SK-N-SH (cell line): Measurements from ENCODE around the gene RANBP9. TPM values are rescaled to one million over a fixed set of nuclear protein-coding genes. Genes with fewer than 3 reads are reported as not detected.

ENCODE experiments used
- CTCF ChIA-PET: fragments of 300-600, 350-600 bp; formaldehyde crosslinking; extraction: SDS; loops from one replicate; lab custom pipeline; 2021; lab: Yijun Ruan, JAX
- POLR2A ChIA-PET: fragments of 350-600 bp; sonication (Branson Sonifier 250); formaldehyde crosslinking; extraction: SDS; loops from one replicate; lab custom pipeline; 2020; ENCODE audit warnings: antibody characterized with exemption, inconsistent platforms; lab: Yijun Ruan, JAX
- DNase-seq: peaks from one replicate; pipeline ENCODE4 v3.0.0; 2012
- H2AFZ ChIP-seq: fragments of 200-600 bp; sonication (generic); 2 replicates; pipeline ENCODE4 v1.8.1; 2016; ENCODE audit warnings: antibody characterized with exemption, mild to moderate bottlenecking, low read depth
- H3F3A ChIP-seq: fragments of 200-600 bp; sonication (generic); replicated peaks from 2 replicates; pipeline ENCODE3; 2016; ENCODE audit warnings: antibody characterized with exemption, mild to moderate bottlenecking; ENCODE audit not compliant: insufficient read depth
- H3K27ac ChIP-seq, 2 experiments: fragments of 200-500 bp in 1 of 2; fragments of 200-600 bp in 1 of 2; sonication (Bioruptor generic) in 1 of 2; sonication (generic), shearing (Covaris generic) in 1 of 2; 2 replicates each; pipeline versions ENCODE4 v1.5.1 to v1.6.1; 2014 to 2016; ENCODE audit warnings: low read depth in 2 of 2, inconsistent platforms in 1 of 2, low read length in 1 of 2, mild to moderate bottlenecking in 1 of 2, mixed read lengths in 1 of 2
- H3K27me3 ChIP-seq: fragments of 200-600 bp; sonication (generic), shearing (Covaris generic); 2 replicates; pipeline ENCODE4 v1.6.1; 2016; ENCODE audit warnings: mixed run types; ENCODE audit not compliant: insufficient read depth
- H3K36me3 ChIP-seq, 2 experiments: fragments of 200-500 bp in 1 of 2; fragments of 200-600 bp in 1 of 2; sonication (Bioruptor generic) in 1 of 2; sonication (generic) in 1 of 2; replicated peaks in 1 of 2; 2 replicates each; pipeline versions ENCODE3 to v1.5.1; 2014 to 2016; ENCODE audit warnings: low read length in 1 of 2, mild to moderate bottlenecking in 1 of 2; ENCODE audit not compliant: insufficient read depth in 2 of 2, control insufficient read depth in 1 of 2
- H3K4me1 ChIP-seq, 2 experiments: fragments of 200-500 bp in 1 of 2; fragments of 200-600 bp in 1 of 2; sonication (Bioruptor generic) in 1 of 2; sonication (generic), shearing (Covaris generic) in 1 of 2; 2 replicates each; pipeline versions ENCODE4 v1.5.1 to v1.6.1; 2014 to 2016; ENCODE audit warnings: low read depth in 1 of 2, low read length in 1 of 2, mixed run types in 1 of 2; ENCODE audit not compliant: insufficient read depth in 2 of 2, control insufficient read depth in 1 of 2
- H3K4me2 ChIP-seq: fragments of 200-600 bp; sonication (generic), shearing (Covaris generic); 2 replicates; pipeline ENCODE4 v1.6.1; 2017; ENCODE audit warnings: mixed run types
- H3K4me3 ChIP-seq, 2 experiments: fragments of 200-500 bp in 1 of 2; fragments of 200-600 bp in 1 of 2; sonication (Bioruptor generic) in 1 of 2; sonication (generic), shearing (Covaris generic) in 1 of 2; 2 replicates each; pipeline versions ENCODE4 v1.5.1 to v1.8.1; 2014 to 2016; ENCODE audit warnings: low read depth in 2 of 2, inconsistent platforms in 1 of 2, low read length in 1 of 2, mild to moderate bottlenecking in 1 of 2, mixed read lengths in 1 of 2, moderate library complexity in 1 of 2
- H3K79me2 ChIP-seq: fragments of 200-600 bp; sonication (generic); 2 replicates; pipeline ENCODE4 v1.8.1; 2017; ENCODE audit warnings: mild to moderate bottlenecking; ENCODE audit not compliant: insufficient read depth
- H3K9ac ChIP-seq: fragments of 200-600 bp; sonication (generic); 2 replicates; pipeline ENCODE4 v1.6.1; 2017; ENCODE audit warnings: mixed run types
- H3K9me2 ChIP-seq: fragments of 200-600 bp; sonication (generic); 2 replicates; pipeline ENCODE4 v1.6.1; 2017; ENCODE audit warnings: mixed run types
- H3K9me3 ChIP-seq: fragments of 200-600 bp; sonication (generic); 2 replicates; pipeline ENCODE4 v1.6.1; 2017; ENCODE audit warnings: mixed run types, mild to moderate bottlenecking, moderate library complexity
- H4K20me1 ChIP-seq: fragments of 200-600 bp; sonication (generic); 2 replicates; pipeline ENCODE4 v1.6.1; 2017; ENCODE audit warnings: mild to moderate bottlenecking, mixed run types; ENCODE audit not compliant: insufficient read depth
- CHD2 ChIP-seq: fragments of 150-350 bp; IDR thresholded peaks from 2 replicates; pipeline ENCODE4 v1.6.1; 2018; ENCODE audit warnings: low read length; ENCODE audit not compliant: partially characterized antibody
- EP300 ChIP-seq, 2 experiments: IDR thresholded peaks; 2 replicates each; pipeline versions ENCODE4 v1.4.0 to v1.6.1; 2012; ENCODE audit warnings: borderline replicate concordance in 1 of 2, low read depth in 1 of 2, low read length in 1 of 2
- FOSL2 ChIP-seq: IDR thresholded peaks from 2 replicates; pipeline ENCODE4 v1.4.0; 2012; ENCODE audit warnings: low read depth, mild to moderate bottlenecking, moderate library complexity, borderline replicate concordance
- FOXJ3 ChIP-seq: sonication (generic); formaldehyde crosslinking; IDR thresholded peaks from 2 replicates; pipeline ENCODE4 v1.5.1; 2020; ENCODE audit warnings: mild to moderate bottlenecking, missing genetic modification reagents
- FOXM1 ChIP-seq: IDR thresholded peaks from 2 replicates; pipeline ENCODE4 v1.4.0; 2012; ENCODE audit warnings: low read depth, mild to moderate bottlenecking
- GABPA ChIP-seq: IDR thresholded peaks from 2 replicates; pipeline ENCODE4 v1.4.0; 2012; ENCODE audit warnings: low read depth, mild to moderate bottlenecking
- IRF3 ChIP-seq: fragments of 150-350 bp; IDR thresholded peaks from 2 replicates; pipeline ENCODE4 v1.6.1; 2016; ENCODE audit warnings: mild to moderate bottlenecking, low read depth, low read length
- JUND ChIP-seq: IDR thresholded peaks from 2 replicates; pipeline ENCODE4 v1.4.0; 2012
- MEF2A ChIP-seq: IDR thresholded peaks from 2 replicates; pipeline ENCODE4 v1.4.0; 2012; ENCODE audit warnings: low read depth, borderline replicate concordance
- NFIC ChIP-seq: IDR thresholded peaks from 2 replicates; pipeline ENCODE4 v1.4.0; 2012; ENCODE audit warnings: borderline replicate concordance
- NRF1 ChIP-seq: IDR thresholded peaks from 2 replicates; pipeline ENCODE4 v1.6.1; 2012; ENCODE audit warnings: low read depth, mild to moderate bottlenecking, low read length
- POLR2AphosphoS5 ChIP-seq: IDR thresholded peaks from 2 replicates; pipeline ENCODE4 v1.6.1; 2012; ENCODE audit warnings: low read depth, low read length
- RCOR1 ChIP-seq: fragments of 150-350 bp; IDR thresholded peaks from 2 replicates; pipeline ENCODE4 v1.6.1; 2017; ENCODE audit warnings: antibody characterized with exemption, low read length
- REST ChIP-seq: IDR thresholded peaks from 2 replicates; pipeline ENCODE4 v1.6.1; 2012; ENCODE audit warnings: mild to moderate bottlenecking, low read depth, low read length, moderate library complexity
- SMC3 ChIP-seq: IDR thresholded peaks from 2 replicates; pipeline ENCODE4 v1.6.1; 2012; ENCODE audit warnings: low read depth, low read length, improper control_type of control experiment
- TAF1 ChIP-seq: IDR thresholded peaks from 2 replicates; pipeline ENCODE4 v1.6.1; 2012; ENCODE audit warnings: low read depth, mild to moderate bottlenecking, low read length, moderate library complexity, borderline replicate concordance
- TCF12 ChIP-seq: IDR thresholded peaks from 2 replicates; pipeline ENCODE4 v1.4.0; 2012
- TEAD4 ChIP-seq: IDR thresholded peaks from 2 replicates; pipeline ENCODE4 v1.4.0; 2012; ENCODE audit warnings: mild to moderate bottlenecking, borderline replicate concordance; ENCODE audit not compliant: insufficient read depth
- USF1 ChIP-seq: IDR thresholded peaks from 2 replicates; pipeline ENCODE4 v1.4.0; 2012; ENCODE audit warnings: low read depth, borderline replicate concordance
- YY1 ChIP-seq: IDR thresholded peaks from 2 replicates; pipeline ENCODE4 v1.4.0; 2012; ENCODE audit warnings: low read depth, mild to moderate bottlenecking
- WGBS: methylation state at CpG from one replicate; pipeline ENCODE4 v1.1.6; 2017; ENCODE audit warnings: low lambda C conversion rate; 5-methylcytosine and 5-hydroxymethylcytosine counted together
- polyA plus RNA-seq, 3 experiments: library from polyadenylated mRNA; depleted of rRNA; stranded (reverse); fragments of >200 nt; gene quantifications; 2 replicates each; pipeline ENCODE4 v1.2.3, GENCODE V29; 2012
- TF ChIP-seq, protein P1 (sequence below): fragments of 200-600 bp; sonication (generic); IDR thresholded peaks from 2 replicates; pipeline ENCODE4 v1.6.1; 2017; ENCODE audit warnings: antibody characterized with exemption, mild to moderate bottlenecking, moderate library complexity

Gene RANBP9
- polyA plus RNA-seq, 1 of the 3 experiments (the other 2 are of a cell fraction) = 20.4 TPM

DNA sequence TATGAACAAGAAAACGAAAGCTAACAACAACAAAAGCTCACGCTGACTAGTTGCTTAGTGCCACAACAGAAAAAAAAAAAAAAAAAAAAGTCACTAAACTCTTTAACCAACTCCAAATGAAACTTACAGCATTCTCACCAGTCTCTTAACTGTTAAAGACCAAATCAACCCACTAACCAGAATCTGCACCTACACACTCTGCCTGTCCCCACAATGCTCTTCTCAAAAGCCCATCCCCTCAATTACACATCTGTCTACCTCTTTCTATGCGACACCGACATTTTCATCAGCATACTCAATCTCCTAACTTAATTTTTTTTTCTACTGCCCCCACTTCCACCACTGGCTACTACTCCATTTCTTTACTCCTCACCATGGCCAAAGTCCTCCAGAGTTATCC, 62.2 kb downstream of the RANBP9 start:
- Histone ChIP-seq H3K9me2 (no peaks in the 10 kb centered on the region), H3K36me3 (peaks cover 11 to 51% of the 10 kb centered on the region in 2 experiments), H3K4me2 (no peak overlapping the region), H3F3A (peaks cover 20% of the 10 kb centered on the region), H3K27ac (no peak overlapping the region), H4K20me1 (no peaks in the 10 kb centered on the region), H3K79me2 (peaks cover 36% of the 10 kb centered on the region), H2AFZ (no peak overlapping the region), H3K9ac (no peak overlapping the region), H3K4me1 (peaks cover 6 to 7% of the 10 kb centered on the region in 2 experiments; a peak in 2 of 4 replicates), H3K9me3 (no peaks in the 10 kb centered on the region), H3K27me3 (no peaks in the 10 kb centered on the region), H3K4me3 (no peak overlapping the region)
- 95% methylated on average over 4 of the region's 4 CpGs for WGBS
- TF ChIP-seq IRF3 (no peak), EP300 (IDR thresholded peaks at IDR 0.05; ENCODE audit: borderline replicate concordance in 1 of 2, low read depth in 1 of 2, low read length in 1 of 2) (no peak), TCF12 (no peak), JUND (no peak), RCOR1 (no peak), SMC3 (no peak), POLR2AphosphoS5 (no peak), NFIC (no peak), CHD2 (no peak), FOSL2 (no peak), TAF1 (no peak), USF1 (no peak), FOXJ3 (CRISPR knock-in tag) (no peak), NRF1 (no peak), GABPA (no peak)
- TF ChIP-seq, protein P1, sequence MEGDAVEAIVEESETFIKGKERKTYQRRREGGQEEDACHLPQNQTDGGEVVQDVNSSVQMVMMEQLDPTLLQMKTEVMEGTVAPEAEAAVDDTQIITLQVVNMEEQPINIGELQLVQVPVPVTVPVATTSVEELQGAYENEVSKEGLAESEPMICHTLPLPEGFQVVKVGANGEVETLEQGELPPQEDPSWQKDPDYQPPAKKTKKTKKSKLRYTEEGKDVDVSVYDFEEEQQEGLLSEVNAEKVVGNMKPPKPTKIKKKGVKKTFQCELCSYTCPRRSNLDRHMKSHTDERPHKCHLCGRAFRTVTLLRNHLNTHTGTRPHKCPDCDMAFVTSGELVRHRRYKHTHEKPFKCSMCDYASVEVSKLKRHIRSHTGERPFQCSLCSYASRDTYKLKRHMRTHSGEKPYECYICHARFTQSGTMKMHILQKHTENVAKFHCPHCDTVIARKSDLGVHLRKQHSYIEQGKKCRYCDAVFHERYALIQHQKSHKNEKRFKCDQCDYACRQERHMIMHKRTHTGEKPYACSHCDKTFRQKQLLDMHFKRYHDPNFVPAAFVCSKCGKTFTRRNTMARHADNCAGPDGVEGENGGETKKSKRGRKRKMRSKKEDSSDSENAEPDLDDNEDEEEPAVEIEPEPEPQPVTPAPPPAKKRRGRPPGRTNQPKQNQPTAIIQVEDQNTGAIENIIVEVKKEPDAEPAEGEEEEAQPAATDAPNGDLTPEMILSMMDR = no peak
- POLR2A ChIA-PET = interaction anchor here (0.6 kb wide), 1 partner anchor 81 kb away, joined by 4 read pairs; no protein-coding TSS in a partner anchor
- CTCF ChIA-PET = no interaction called here
- DNase-seq = no peak

DNA sequence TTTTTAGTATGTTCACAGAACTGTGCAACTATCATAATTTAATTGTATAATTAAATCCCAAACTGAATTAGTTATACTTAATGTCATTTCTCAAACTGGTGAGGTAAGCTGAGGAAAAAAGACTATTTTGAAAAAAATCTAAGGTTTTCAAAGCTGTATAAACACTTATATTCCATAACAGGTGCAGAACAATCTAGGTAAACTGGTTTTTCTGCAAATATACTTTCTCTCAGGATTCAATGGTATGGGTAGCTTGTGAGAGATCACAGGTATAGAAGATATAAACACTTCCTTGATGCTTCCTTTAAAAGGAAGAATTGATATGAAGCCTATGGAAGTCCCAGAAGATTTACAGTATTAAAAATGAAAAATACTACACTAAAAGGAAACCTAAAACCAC, 62.8 kb downstream of the RANBP9 start:
- Histone ChIP-seq H3K4me3 (no peak overlapping the region), H3K79me2 (peaks cover 34% of the 10 kb centered on the region), H3K27me3 (no peaks in the 10 kb centered on the region), H2AFZ (no peak overlapping the region), H3K9me3 (no peaks in the 10 kb centered on the region), H3K9me2 (no peaks in the 10 kb centered on the region), H4K20me1 (no peaks in the 10 kb centered on the region), H3K27ac (no peak overlapping the region), H3K9ac (no peak overlapping the region), H3K4me2 (no peak overlapping the region), H3F3A (peaks cover 20% of the 10 kb centered on the region), H3K36me3 (peaks cover 16 to 56% of the 10 kb centered on the region in 2 experiments), H3K4me1 (peaks cover 2 to 7% of the 10 kb centered on the region in 2 experiments; a peak in 2 of 4 replicates)
- DNase-seq = no peak
- ChIA-PET CTCF (no interaction called here), POLR2A (no interaction called here)
- TF ChIP-seq TEAD4 (no peak), CHD2 (no peak), TAF1 (no peak), TCF12 (no peak), MEF2A (no peak), FOXM1 (no peak), YY1 (no peak), FOXJ3 (CRISPR knock-in tag) (no peak), NRF1 (no peak), REST (no peak), EP300 (IDR thresholded peaks at IDR 0.05; ENCODE audit: borderline replicate concordance in 1 of 2, low read depth in 1 of 2, low read length in 1 of 2) (no peak), NFIC (no peak)
